ENCODE data around the gene BST2.

Gene BST2

DNA sequence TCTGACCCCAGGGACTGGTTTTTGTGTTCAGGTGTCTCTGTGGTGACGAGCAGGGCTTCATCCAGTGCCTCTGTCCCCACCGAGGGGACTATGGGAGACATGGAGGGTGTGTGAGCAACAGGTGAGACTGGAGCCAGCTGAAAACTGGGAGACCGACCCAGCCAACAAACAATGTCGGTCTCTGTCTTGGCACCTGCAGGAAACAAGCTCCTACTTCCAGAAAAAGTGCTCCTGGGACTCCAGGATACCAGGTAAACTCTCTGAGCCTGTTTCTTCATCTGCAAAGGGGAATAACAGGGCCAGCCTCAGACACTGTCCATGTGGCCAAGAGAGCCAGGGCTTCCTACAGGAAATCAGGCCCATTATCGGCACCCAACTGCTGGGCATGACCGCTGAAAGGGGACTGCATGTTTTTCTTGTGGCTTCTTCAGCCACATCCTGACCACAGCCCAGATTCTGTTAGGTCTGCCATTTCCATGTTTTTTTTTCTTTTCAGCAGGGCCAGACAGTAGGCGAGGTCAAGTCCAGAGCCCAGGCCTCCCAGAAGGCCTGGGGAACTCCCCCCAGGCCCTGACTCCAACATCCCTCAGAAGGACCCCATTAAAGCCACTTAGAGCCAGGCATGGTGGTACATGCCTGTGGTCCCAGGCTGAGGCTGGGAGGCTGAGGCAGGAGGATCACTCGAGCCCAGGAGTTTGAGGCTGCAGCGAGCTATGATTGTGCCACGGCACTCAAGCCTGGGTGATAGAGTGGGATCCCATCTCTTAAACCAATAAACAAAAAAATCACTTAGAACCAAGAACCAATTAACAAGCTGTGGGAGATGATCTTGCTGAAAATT is 836 bp upstream of the BST2 start:
- H3K4me3 ChIP-seq (replicated peaks; ENCODE audit: low read depth, low read length) = no peak overlapping the region
- DNase-seq (ENCODE audit: extremely low read depth, low read depth) = no peak
- TF ChIP-seq, protein P1, sequence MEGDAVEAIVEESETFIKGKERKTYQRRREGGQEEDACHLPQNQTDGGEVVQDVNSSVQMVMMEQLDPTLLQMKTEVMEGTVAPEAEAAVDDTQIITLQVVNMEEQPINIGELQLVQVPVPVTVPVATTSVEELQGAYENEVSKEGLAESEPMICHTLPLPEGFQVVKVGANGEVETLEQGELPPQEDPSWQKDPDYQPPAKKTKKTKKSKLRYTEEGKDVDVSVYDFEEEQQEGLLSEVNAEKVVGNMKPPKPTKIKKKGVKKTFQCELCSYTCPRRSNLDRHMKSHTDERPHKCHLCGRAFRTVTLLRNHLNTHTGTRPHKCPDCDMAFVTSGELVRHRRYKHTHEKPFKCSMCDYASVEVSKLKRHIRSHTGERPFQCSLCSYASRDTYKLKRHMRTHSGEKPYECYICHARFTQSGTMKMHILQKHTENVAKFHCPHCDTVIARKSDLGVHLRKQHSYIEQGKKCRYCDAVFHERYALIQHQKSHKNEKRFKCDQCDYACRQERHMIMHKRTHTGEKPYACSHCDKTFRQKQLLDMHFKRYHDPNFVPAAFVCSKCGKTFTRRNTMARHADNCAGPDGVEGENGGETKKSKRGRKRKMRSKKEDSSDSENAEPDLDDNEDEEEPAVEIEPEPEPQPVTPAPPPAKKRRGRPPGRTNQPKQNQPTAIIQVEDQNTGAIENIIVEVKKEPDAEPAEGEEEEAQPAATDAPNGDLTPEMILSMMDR (IDR thresholded peaks at IDR 0.05; ENCODE audit: low read depth, low read length, missing control alignments) = no peak

DNA sequence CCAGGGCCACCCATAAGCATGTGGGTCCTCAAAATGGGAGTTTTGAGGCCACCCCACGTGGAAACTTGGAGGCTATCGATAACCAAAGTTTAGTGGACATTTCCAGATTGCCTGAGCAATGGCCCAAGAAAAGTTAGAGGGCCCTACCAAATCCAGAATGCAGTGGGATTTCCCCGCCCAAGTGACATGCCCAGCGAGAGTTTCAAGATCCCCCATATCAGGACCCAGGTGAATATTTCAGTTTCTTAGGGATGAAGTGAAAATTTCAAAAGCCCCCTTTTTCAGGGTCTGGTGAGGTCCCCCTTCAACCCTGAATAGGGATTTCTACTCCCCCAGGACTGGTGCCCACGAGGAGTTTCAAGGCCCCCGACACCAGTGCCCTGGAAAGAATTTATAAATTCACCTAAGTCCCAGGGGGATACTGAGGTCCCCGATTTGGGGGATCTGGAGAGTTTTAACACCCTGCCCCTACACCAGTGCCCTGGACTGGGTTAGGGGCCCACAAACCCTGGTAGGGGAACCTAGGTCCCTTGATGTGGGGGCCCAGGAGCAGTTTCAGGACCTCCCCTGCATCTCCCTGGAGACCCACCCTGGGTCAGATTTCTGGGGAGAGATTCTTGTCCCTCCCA is 695 bp downstream of the BST2 start:
- DNase-seq (ENCODE audit: extremely low read depth, low read depth) = no peak
- TF ChIP-seq, protein P1 (IDR thresholded peaks at IDR 0.05; ENCODE audit: low read depth, low read length, missing control alignments) = no peak
- H3K4me3 ChIP-seq (replicated peaks; ENCODE audit: low read depth, low read length) = no peak overlapping the region

DNA sequence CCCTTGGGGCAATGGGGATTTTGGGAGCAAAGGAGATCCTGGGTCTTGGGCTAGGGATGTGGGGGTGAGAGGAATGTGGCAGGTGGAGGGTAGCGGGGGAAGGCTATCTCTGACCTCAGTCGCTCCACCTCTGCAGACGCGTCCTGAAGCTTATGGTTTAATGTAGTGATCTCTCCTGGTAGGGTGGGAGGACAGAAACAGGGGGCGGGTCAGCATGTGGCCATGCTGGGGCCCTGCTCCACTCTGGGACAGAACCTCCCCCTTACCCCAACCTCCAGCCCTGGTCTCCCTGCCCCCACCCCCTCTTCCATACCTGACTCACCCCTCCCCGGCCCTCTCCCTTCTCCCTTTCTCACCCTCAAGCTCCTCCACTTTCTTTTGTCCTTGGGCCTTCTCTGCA is 1.4 kb downstream of the BST2 start:
- no peak for DNase-seq (ENCODE audit: extremely low read depth, low read depth)
- no peak overlapping the region for H3K4me3 ChIP-seq (replicated peaks; ENCODE audit: low read depth, low read length)
- TF ChIP-seq, protein P1 (IDR thresholded peaks at IDR 0.05; ENCODE audit: low read depth, low read length, missing control alignments) = no peak

DNA sequence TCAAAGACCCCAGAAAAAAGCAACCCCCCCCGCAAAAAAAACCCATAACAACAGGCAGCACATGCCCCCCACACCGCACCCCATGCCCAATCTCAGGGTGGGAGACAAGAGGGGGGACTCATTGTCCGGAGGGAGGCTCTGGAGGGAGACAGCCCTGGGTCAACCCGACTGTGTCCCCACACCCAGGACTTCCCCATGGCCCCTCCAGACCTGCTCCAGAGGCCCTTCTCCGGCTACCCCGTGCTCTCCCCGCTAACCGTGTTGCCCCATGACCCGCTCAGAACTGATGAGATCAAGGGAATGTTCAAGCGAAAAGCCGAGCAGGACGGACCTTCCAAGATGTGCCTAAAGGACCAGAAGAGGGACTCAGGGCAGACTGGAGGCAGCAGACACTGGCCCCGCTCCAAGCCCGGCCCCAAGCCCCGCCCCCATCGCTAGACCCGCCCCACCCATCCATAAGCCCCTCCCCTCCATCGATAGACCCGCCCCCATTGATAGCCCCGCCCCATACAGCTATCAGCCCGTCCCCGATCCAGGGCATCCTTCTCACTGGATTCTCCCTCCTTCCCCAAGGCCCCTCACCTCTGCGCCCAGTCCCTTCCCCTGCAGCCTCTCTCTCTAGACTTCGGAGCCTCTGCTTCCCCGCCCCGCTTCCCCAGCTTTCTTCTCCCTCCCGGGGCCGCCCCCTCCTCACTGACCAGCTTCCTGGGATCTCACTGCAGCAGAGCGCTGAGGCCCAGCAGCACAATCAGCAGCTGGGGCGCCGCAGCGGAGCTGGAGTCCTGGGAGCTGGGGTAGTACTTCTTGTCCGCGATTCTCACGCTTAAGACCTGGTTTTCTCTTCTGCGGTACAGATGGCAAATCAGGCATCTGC is 2.2 kb downstream of the BST2 start:
- TF ChIP-seq, protein P1 (IDR thresholded peaks at IDR 0.05; ENCODE audit: low read depth, low read length, missing control alignments) = no peak
- DNase-seq (ENCODE audit: extremely low read depth, low read depth) = no peak
- no peak overlapping the region for H3K4me3 ChIP-seq (replicated peaks; ENCODE audit: low read depth, low read length)

DNA sequence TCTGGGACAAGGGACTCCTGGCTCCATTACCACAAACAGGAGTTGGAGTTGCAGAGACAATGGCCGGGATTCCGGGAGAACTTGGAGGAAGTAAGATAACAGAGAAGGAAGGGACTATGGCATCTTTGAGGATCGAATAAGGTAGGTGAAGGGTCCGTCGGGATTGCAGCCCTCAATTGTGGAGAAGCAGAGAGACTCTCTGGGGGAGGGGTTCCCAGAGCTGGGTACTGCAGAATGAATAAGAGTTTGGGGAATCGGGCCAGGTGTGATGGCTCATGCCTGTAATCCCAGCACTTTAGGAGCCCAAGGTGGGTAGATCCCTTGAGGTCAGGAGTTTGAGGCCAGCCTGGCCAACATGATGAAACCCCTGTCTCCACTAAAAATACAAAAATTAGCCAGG is 3.8 kb downstream of the BST2 start:
- TF ChIP-seq, protein P1 (IDR thresholded peaks at IDR 0.05; ENCODE audit: low read depth, low read length, missing control alignments) = no peak
- DNase-seq (ENCODE audit: extremely low read depth, low read depth) = no peak
- H3K4me3 ChIP-seq (replicated peaks; ENCODE audit: low read depth, low read length) = no peak overlapping the region

DNA sequence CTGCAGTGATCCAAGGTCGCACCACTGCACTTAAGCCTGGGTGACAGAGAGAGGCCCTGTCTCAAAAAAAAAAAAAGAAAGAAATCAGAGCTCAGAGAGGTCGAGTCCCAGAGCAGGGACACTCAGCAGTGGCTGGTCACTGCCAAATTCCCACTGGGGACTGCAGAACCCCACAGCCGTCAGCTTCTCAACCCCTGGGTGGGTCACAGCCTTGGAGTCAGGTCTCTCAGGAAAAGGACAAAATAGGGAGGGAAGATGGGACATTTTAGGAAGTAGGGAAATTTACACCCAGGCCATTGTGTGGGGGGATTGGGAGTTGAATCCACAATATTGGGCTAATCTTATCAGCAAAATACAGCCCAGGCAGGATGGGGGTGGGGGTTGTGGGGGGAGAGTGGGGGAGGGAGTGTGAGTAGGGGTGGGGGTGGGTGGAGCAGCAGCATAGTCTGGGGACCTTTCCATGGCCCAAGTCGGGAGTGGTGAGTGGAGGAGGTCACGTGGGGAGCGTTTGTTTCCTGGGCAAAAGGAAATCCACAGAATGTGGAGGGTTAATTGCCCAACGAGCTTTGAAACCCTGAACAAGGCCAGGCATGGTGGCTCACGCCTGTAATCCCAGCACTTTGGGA is 6.4 kb downstream of the BST2 start:
- TF ChIP-seq, protein P1 (IDR thresholded peaks at IDR 0.05; ENCODE audit: low read depth, low read length, missing control alignments) = no peak
- no peak for DNase-seq (ENCODE audit: extremely low read depth, low read depth)
- no peak overlapping the region for H3K4me3 ChIP-seq (replicated peaks; ENCODE audit: low read depth, low read length)

Data from HFF-Myc (cell line).